Measurements from ENCODE around the gene ABCD2. TPM values are rescaled to one million over a fixed set of nuclear protein-coding genes. Genes with fewer than 3 reads are reported as not detected.

The ABCD2 gene
- under 0.01 TPM in 2 replicates for total RNA-seq

GRCh38 chr12:39619660-39620433, at the start of gene ABCD2:
Gene ABCD2 (minus strand): TSS chr12:39619803. CDS start chr12:39619615, 188 bp downstream.

Other genes with a start within 250 kb of the ABCD2 start
- gene KIF21A, start 176.7 kb downstream of the ABCD2 start, total RNA-seq, result 9.9 and 11.6 TPM in 2 replicates

Data from smooth muscle cell of the pulmonary artery (primary cell).